ENCODE measurements around the gene KCTD15. TPM values are rescaled to one million over a fixed set of nuclear protein-coding genes. Genes with fewer than 3 reads are reported as not detected.

The KCTD15 gene
- total and polyA plus RNA-seq, 2 of the 4 experiments (the other 2 are of a cell fraction), result 16.3 to 19.6 TPM

GRCh38 chr19:33748231-33748630 lies 48.4 kb upstream of the KCTD15 start:
- CTCF ChIA-PET, result interaction anchor here (0.7 kb wide), 1 partner anchor 29 kb away, joined by 4 read pairs; no protein-coding TSS in a partner anchor

More at GRCh38 chr19:33748231-33748630, 48.4 kb upstream of the KCTD15 start:
- H2AK5ac ChIP-seq (ENCODE audit: low read depth, low read length), result no peak overlapping the region
- H2AFZ ChIP-seq (replicated peaks; ENCODE audit: low read length, poor library complexity), result no peak overlapping the region
- no peak overlapping the region for H3K4me3 ChIP-seq (ENCODE audit: insufficient read depth, low read depth, low read length)
- intact Hi-C loops (cut with micrococcal nuclease), result no loop called here
- H4K20me1 ChIP-seq (ENCODE audit: insufficient read depth, low read length), result no peaks in the 10 kb centered on the region
- no peak overlapping the region for H2AK9ac ChIP-seq (replicated peaks; ENCODE audit: low read depth, low read length, poor library complexity)
- H3K36me3 ChIP-seq (ENCODE audit: control insufficient read depth, insufficient read depth, low read length), result no peaks in the 10 kb centered on the region
- no peak overlapping the region for H3K9ac ChIP-seq (ENCODE audit: low read depth, low read length)
- H2BK15ac ChIP-seq (ENCODE audit: low read depth, low read length), result no peak overlapping the region
- no peak overlapping the region for H3K18ac ChIP-seq (ENCODE audit: low read depth, low read length)
- no peak overlapping the region for H4K5ac ChIP-seq (ENCODE audit: low read depth, low read length)
- H3K9me1 ChIP-seq (ENCODE audit: insufficient read depth, low read length), result no peaks in the 10 kb centered on the region
- H2BK120ac ChIP-seq (ENCODE audit: low read depth, low read length), result no peak overlapping the region
- dilution Hi-C loops (cut with HindIII; ENCODE audit: low sequenced_read_pairs, unreplicated experiment), result no loop called here
- BruUV-seq (replicated peaks), result no TSS peak
- DNase-seq (no peak), ATAC-seq (ENCODE audit: low read depth) (no peak)
- no peak overlapping the region for H4K8ac ChIP-seq (ENCODE audit: low read depth in 2 of 2, low read length in 2 of 2)
- H4K91ac ChIP-seq (ENCODE audit: insufficient read depth, low read depth, low read length), result no peak overlapping the region
- no peaks in the 10 kb centered on the region for H3K4me1 ChIP-seq (ENCODE audit: control insufficient read depth, insufficient read depth, low read length)
- H2BK20ac ChIP-seq (ENCODE audit: low read depth, low read length), result no peak overlapping the region
- no peak overlapping the region for H3K23ac ChIP-seq (ENCODE audit: low read depth, low read length)
- no peak overlapping the region for H2BK5ac ChIP-seq (ENCODE audit: low read depth, low read length, poor library complexity, severe bottlenecking)
- H3K14ac ChIP-seq (replicated peaks; ENCODE audit: low read depth, low read length), result no peak overlapping the region
- no peak overlapping the region for H3K4me2 ChIP-seq (ENCODE audit: low read depth, low read length)
- TF ChIP-seq NFE2L2 (IDR thresholded peaks at IDR 0.05; ENCODE audit: low read depth, low read length), result no peak
- TF ChIP-seq CTCF (conservative IDR thresholded peaks at IDR 0.05; ENCODE audit: low read depth, low read length), result no peak
- no peak for TF ChIP-seq SMC3 (IDR thresholded peaks at IDR 0.05; ENCODE audit: low read depth, low read length)
- TF ChIP-seq MAZ (IDR thresholded peaks at IDR 0.05; ENCODE audit: borderline replicate concordance, low read depth, low read length), result no peak
- no peak for TF ChIP-seq CEBPB (IDR thresholded peaks at IDR 0.05; ENCODE audit: low read depth, low read length)
- no peak for TF ChIP-seq MAFK (IDR thresholded peaks at IDR 0.05; ENCODE audit: low read depth, low read length)
- no peak for TF ChIP-seq CHD1 (IDR thresholded peaks at IDR 0.05; ENCODE audit: low read depth, low read length)
- TF ChIP-seq ELK1 (IDR thresholded peaks at IDR 0.05; ENCODE audit: borderline replicate concordance, low read depth, low read length), result no peak
- TF ChIP-seq BHLHE40 (IDR thresholded peaks at IDR 0.05; ENCODE audit: low read depth, low read length), result no peak
- no peak for TF ChIP-seq POLR2A (IDR thresholded peaks at IDR 0.05; ENCODE audit: low read depth, low read length)
- no peak for TF ChIP-seq USF2 (IDR thresholded peaks at IDR 0.05; ENCODE audit: low read depth, low read length)
- H3K27me3 ChIP-seq (ENCODE audit: control insufficient read depth, insufficient read depth, low read length), result no peaks in the 10 kb centered on the region
- POLR2A ChIA-PET (ENCODE audit: unreplicated experiment), result no interaction called here
- H3K27ac ChIP-seq (ENCODE audit: insufficient read depth, low read length), result no peak overlapping the region
- no peaks in the 10 kb centered on the region for H3K9me3 ChIP-seq (ENCODE audit: control insufficient read depth, insufficient read depth, low read length)
- no peaks in the 10 kb centered on the region for H3K79me1 ChIP-seq (ENCODE audit: low read depth in 1 of 2, low read length in 2 of 2)
- in situ Hi-C loops (cut with MboI; ENCODE audit: low sequenced_read_pairs), result no loop called here
- no peak overlapping the region for H3K4ac ChIP-seq (ENCODE audit: low read depth, low read length)
- H3K56ac ChIP-seq (ENCODE audit: extremely low read depth, insufficient read depth, low read length), result no peak overlapping the region
- 70% methylated on average over 2 of the region's 8 CpGs; no CpG with 5 or more reads in 1 of the 2 experiments for WGBS, 2 experiments (ENCODE audit: extremely low coverage in 2 of 2, insufficient read length in 1 of 2)

Data from IMR-90 (cell line).